ENCODE measurements around the gene ACVR2A.

ACVR2A gene

DNA sequence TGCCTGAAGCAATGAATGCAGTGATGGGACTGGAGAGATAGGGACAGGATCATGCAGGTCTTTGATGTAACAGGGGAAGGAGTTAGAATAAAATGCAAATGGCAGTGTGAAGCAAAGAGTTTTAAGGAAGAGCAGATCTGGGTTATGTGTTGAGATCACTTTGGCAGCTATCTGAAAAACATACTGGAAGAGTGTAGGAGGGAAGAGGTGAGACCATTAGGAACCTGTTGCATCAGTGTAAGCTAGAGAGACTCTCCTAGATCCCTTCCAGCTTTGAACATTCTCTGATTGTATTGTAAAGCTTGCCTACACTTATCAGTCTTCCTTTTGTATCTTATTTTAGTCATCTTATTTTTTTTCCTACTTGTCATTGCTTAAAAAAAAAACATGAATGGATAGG is 10.5 kb downstream of the ACVR2A start:
- TF ChIP-seq, protein P1, sequence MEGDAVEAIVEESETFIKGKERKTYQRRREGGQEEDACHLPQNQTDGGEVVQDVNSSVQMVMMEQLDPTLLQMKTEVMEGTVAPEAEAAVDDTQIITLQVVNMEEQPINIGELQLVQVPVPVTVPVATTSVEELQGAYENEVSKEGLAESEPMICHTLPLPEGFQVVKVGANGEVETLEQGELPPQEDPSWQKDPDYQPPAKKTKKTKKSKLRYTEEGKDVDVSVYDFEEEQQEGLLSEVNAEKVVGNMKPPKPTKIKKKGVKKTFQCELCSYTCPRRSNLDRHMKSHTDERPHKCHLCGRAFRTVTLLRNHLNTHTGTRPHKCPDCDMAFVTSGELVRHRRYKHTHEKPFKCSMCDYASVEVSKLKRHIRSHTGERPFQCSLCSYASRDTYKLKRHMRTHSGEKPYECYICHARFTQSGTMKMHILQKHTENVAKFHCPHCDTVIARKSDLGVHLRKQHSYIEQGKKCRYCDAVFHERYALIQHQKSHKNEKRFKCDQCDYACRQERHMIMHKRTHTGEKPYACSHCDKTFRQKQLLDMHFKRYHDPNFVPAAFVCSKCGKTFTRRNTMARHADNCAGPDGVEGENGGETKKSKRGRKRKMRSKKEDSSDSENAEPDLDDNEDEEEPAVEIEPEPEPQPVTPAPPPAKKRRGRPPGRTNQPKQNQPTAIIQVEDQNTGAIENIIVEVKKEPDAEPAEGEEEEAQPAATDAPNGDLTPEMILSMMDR (IDR thresholded peaks at IDR 0.05; ENCODE audit: insufficient read depth, missing control alignments) = no peak
- DNase-seq (ENCODE audit: insufficient read length, low spot score) (no peak), FAIRE-seq (no peak)

DNA sequence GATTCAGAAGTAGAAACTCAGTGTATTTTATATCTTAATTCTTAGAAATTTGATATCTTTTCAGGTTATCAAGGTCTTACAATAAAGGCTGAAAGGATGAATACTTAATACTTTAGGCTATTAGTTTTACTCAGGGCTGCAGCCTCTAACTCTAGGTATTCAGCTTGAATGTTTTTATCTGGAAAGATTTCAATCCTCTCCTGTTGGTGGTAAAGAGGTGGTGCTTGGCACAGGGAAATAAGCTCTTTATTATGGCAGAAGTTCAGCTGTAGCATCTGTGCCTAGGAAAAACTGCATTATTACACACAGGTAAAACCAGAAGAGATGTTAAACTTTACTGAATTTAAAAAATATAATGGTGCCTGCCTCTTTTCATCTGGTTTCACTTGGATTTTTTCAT is 11.1 kb downstream of the ACVR2A start:
- TF ChIP-seq, protein P1 (IDR thresholded peaks at IDR 0.05; ENCODE audit: insufficient read depth, missing control alignments) = no peak
- DNase-seq (ENCODE audit: insufficient read length, low spot score) = no peak

DNA sequence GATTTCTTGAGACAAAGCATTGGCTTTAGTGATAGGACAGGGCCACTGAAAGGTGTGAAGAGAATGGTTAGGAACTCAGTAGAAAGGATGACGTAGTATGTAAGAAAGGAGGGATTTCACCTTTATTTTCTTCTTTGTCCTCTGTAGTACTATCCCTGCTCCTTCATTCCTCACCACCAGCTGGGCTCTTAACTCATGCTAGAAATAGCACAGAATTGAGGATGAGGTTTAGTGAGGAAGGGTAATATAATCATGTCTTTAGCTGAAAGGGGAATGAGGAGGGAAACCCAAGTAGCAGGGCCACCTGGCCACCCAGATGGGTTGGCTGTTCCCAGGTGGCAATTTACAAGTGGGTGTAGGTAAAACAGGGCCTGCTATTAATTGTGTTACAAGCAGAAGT is 15.2 kb downstream of the ACVR2A start:
- FAIRE-seq (no peak), DNase-seq (ENCODE audit: insufficient read length, low spot score) (no peak)
- TF ChIP-seq, protein P1 (IDR thresholded peaks at IDR 0.05; ENCODE audit: insufficient read depth, missing control alignments) = no peak

More for the DNA sequence above, 11.1 kb downstream of the ACVR2A start:
- FAIRE-seq = no peak

DNA sequence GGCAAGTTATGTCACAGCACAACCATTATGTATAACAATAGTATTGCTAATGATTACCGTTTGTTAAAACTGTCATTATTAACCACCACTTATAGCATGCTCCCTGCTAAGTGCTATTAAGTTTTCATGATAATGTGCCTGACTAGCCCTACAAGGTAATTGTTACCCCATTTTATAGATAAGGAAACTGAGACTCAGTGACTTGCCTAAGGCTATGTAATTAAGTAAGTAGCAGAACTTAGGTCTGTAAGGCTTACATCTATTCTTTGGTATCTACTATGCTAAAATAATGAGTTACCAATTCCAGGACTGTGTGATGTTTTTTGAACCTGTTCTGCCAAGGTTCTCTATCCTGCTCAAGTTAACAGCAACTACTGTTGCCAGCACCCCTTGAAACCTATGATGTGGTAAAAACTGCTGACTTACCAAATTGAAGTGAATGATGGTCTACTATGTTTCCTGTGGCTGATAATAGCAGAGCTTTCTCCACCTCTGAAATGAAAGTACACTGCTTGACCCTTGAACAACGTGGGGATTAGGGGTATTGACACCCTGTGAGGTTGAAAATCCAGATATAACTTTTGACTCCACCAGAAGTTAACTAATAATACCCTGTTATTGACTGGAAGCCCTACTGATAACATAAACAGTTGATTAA is 18.2 kb downstream of the ACVR2A start:
- DNase-seq (ENCODE audit: insufficient read length, low spot score) = no peak

DNA sequence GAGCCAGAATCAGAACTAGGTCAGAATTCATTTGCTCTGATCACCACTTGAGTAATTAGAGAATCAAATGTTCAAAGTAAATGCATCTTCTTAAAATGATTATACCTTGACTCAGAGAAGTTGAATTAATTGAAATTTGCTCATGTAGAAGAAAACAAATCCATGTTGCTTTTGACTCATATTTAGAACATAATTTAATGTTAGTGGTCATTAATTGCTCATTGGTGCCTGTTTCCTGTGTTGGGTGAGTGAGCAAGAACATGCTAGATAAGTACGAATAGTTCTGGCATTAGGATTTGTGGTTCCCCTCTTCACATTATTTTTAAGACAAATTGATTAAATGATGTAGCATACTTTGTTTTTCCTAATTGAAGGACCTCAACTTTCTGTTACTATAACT is 19.0 kb downstream of the ACVR2A start:
- TF ChIP-seq, protein P1 (IDR thresholded peaks at IDR 0.05; ENCODE audit: insufficient read depth, missing control alignments) = no peak
- no peak for DNase-seq (ENCODE audit: insufficient read length, low spot score)
- no peak for FAIRE-seq

More for the DNA sequence above, 18.2 kb downstream of the ACVR2A start:
- FAIRE-seq = no peak
- TF ChIP-seq, protein P1 (IDR thresholded peaks at IDR 0.05; ENCODE audit: insufficient read depth, missing control alignments) = no peak

DNA sequence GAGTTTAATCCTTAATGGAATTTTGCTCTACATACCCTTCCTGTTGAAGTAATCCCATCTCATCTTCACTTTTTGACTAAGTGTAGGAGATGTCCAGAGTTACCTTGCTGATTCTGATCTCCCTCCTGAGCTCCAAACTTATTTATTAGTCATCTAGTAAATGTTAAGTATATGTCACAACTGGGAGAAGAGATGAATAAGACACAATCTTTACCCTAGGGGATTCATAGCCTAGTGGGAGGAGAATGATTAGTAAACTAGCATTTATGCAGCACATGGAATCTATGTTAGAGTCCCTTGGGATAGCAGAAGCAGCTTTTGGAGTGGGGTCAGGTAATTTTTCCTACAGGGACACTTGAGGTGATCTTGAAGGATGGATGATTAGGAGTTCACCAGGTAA is 20.7 kb downstream of the ACVR2A start:
- TF ChIP-seq, protein P1 (IDR thresholded peaks at IDR 0.05; ENCODE audit: insufficient read depth, missing control alignments) = no peak
- DNase-seq (ENCODE audit: insufficient read length, low spot score) (no peak), FAIRE-seq (no peak)

DNA sequence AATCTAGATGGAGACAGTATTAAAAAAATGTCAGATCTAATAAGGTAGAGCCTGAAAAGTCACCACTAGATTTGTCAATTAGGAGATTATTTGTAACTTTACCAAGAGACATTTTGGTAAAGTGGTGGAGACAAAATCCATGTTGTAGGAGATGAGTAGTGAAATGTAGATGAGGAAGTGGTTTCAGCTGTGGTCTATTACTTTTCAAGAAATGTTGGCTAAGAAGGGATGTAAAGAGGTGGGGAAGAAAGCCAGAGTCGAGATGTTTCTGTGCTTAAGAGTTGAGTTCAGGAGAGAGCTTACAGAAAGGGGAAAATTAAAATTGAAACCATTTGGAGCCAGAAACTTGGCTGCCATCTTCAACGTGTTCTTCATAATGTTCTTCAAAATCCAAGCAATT is 22.2 kb downstream of the ACVR2A start:
- TF ChIP-seq, protein P1 (IDR thresholded peaks at IDR 0.05; ENCODE audit: insufficient read depth, missing control alignments) = no peak
- no peak for DNase-seq (ENCODE audit: insufficient read length, low spot score)
- FAIRE-seq = no peak

Measured in D721Med (cell line).